ENCODE measurements around the gene RPS29. TPM values are rescaled to one million over a fixed set of nuclear protein-coding genes. Genes with fewer than 3 reads are reported as not detected.
"Not testable (repeated sequence)": the region's sequence is repeated elsewhere in the genome, so short reads cannot be mapped to it uniquely, and the experiment has no call there.

Gene RPS29
- 4,272 TPM for total RNA-seq

DNA sequence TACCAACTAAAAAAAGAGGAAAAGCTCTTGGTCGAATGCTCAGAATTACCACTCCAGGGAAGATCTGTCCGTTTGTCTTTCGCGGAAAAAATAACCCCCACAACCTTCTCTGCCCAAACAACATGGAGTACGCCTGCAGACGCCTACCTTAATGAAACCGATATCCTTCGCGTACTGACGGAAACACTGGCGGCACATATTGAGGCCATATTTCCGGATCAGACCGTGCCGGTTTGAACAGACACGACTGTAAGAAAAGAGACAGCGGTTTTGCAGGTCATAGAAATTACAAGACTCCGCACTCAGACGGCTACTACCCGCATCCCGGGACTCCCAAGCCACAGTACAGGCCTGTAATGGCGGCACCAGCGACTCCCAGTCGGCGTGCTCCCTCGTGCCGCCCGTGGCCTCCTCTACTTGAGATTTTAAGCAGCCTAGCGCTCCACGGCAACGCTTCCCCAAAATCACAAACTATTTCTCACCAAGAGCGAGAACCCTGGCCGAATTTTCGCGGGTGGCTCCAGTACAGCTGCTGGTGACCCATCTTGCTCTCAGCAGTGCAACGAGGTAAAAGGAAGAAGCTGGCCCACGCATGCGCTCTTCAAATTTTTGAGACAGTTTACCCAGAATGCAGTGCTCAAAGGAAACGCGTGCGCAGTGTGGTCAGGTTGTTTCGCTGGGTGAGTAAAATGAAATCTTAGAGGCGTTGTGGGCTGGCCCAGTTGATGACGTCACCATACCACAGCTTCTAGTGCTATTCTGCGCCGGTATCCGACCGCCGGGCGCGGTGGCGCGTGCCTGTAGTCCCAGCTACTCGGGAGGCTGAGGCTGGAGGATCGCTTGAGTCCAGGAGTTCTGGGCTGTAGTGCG lies at the start of gene RPS29:
Gene RPS29, minus strand, starts transcription at position 578 of the 870 bp plus-strand sequence. Its CDS starts 34 bp downstream, at position 544.
- DNase-seq, result peak; percentile 100

DNA sequence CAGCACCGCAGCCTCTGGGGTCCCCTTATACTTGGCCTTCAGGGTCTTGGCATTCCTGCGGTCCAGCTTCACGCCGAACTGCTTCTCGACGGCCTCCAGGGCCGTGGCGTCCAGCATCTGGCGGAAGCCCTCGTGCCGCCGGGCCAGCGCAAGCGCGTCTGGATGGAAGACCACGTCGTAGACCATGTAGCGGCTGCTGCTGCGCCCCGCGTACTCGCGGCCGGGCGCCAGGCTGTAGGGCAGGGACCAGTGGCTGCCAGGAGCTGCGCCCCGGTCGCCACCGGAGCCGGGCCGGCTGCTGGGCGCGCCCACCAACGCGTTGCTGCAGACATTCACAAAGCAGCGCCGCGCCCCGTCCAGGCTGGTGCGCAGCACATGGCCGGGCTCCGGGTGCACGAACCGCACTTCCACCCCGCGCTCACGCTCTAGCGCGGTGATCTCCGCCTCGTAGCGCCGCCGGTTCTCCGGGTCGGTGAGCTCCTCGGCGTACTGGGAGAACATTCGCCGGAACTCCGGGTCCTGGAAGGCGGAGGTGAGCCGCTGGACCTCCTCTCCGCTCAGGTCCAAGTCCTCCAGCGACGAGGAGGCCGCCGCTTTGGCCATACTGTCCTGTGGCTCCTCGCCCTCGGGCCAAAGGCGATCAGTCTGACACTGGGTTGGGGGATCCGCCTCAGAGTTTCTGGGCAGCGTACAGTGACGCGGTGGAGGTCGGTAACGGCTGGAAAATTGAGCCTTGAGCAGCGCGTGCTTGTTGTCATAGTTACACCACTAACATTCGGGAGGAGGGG lies 48.6 kb upstream of the RPS29 start, which contains the start of gene DNAAF2:
Gene DNAAF2, minus strand, starts transcription at position 698 of the 788 bp plus-strand sequence. Its CDS starts 95 bp downstream, at position 603.
- DNase-seq, result peak; percentile 88

- peak; percentile 98 for DNase-seq
These were observed 47.7 kb upstream of the RPS29 start for GRCh38 chr14:49633640-49634546.

- DNase-seq, result no peak
These were observed 38.0 kb upstream of the RPS29 start for GRCh38 chr14:49623941-49624839.

- DNase-seq, result no peak
These were observed 37.2 kb upstream of the RPS29 start for GRCh38 chr14:49623387-49623786.

DNA sequence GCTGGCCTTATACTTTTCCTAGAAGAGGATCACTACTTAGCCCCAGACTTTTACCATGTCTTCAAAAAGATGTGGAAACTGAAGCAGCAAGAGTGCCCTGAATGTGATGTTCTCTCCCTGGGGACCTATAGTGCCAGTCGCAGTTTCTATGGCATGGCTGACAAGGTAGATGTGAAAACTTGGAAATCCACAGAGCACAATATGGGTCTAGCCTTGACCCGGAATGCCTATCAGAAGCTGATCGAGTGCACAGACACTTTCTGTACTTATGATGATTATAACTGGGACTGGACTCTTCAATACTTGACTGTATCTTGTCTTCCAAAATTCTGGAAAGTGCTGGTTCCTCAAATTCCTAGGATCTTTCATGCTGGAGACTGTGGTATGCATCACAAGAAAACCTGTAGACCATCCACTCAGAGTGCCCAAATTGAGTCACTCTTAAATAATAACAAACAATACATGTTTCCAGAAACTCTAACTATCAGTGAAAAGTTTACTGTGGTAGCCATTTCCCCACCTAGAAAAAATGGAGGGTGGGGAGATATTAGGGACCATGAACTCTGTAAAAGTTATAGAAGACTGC lies 35.9 kb upstream of the RPS29 start:
- DNase-seq, result no peak

DNA sequence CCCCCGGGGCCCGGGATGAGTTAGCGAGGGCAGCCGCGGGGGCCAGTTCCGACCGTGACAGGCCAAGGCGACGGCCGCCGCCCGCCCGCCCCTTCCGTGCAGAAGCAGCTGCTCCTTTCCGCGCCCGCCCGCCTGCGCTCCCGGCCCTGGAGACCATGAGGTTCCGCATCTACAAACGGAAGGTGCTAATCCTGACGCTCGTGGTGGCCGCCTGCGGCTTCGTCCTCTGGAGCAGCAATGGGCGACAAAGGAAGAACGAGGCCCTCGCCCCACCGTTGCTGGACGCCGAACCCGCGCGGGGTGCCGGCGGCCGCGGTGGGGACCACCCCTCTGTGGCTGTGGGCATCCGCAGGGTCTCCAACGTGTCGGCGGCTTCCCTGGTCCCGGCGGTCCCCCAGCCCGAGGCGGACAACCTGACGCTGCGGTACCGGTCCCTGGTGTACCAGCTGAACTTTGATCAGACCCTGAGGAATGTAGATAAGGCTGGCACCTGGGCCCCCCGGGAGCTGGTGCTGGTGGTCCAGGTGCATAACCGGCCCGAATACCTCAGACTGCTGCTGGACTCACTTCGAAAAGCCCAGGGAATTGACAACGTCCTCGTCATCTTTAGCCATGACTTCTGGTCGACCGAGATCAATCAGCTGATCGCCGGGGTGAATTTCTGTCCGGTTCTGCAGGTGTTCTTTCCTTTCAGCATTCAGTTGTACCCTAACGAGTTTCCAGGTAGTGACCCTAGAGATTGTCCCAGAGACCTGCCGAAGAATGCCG lies 35.1 kb upstream of the RPS29 start:
- DNase-seq, result peak; percentile 76

DNA sequence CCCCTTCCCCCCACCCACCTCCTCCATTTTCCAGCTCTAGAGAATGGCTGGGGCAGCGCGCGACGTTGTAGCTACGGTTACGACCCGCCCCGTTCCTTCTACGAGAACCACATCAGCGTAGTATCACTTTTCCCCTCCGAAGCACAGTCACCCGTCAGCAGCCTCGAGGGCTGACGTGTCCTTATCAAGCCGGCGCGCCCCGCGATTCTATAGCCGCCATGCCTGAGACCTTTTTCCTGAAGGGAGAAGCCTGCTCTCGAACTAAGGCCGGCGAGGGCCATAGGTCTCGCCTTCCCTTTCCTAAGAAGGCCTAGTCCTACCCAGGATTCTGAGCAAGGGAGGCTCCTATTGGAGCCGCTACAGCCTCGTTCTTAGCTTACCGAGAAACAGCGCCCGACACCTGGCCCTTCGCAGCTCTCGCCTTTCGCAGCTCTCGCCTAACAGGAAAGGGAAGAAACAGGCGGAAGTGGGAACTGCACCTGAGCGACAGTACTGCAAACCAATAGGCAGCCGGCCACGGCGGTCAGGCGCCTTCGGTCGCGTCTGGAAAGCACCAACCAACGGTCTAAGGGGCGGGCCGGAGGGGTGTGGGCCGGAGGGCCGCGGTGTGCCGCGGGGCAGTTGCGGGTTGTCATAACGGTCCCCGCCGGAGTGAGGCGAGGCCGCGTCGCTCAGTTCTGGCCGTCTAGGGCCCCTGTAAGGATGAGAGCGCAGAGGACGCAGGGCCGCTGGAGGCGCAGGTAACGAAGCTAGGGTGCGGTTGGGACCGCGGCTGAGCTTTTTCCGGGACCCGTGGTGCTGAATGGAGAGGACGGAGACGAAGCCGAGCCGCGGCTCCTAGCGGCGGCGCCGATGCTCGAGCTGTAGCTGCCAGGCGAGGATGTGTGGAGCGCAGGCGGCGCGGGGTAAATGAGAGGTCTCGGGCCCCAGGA lies 34.3 kb upstream of the RPS29 start, which contains the start of the genes MGAT2 and RPL36AL:
Gene MGAT2, plus strand, starts transcription at position 618 of the 932 bp plus-strand sequence. CDS start 470 bp downstream, outside the sequence.
Gene RPL36AL, minus strand, starts transcription at position 445 of the 932 bp plus-strand sequence. CDS start 1,522 bp downstream, outside the sequence.
- DNase-seq, result peak; percentile 99

- DNase-seq, result no peak
These were observed 33.5 kb upstream of the RPS29 start for GRCh38 chr14:49619730-49620129.

DNA sequence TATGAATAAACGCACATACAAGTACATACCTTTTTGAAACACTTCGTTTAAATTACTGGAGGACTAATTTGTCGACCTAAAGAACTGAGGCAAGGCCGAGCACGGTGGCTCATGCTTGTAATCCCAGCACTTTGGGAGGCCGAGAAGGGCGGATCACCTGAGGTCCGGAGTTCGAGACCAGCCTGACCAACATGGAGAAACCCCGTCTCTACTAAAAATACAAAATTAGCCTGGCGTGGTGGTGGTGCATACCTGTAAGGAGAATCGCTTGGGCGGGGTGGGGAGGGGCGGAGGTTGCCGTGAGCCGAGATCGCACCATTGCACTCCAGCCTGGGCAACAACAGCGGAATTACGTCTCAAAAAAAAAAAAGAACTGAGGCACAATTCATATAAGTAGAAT lies 33.1 kb upstream of the RPS29 start:
- DNase-seq, result not testable (repeated sequence)

DNA sequence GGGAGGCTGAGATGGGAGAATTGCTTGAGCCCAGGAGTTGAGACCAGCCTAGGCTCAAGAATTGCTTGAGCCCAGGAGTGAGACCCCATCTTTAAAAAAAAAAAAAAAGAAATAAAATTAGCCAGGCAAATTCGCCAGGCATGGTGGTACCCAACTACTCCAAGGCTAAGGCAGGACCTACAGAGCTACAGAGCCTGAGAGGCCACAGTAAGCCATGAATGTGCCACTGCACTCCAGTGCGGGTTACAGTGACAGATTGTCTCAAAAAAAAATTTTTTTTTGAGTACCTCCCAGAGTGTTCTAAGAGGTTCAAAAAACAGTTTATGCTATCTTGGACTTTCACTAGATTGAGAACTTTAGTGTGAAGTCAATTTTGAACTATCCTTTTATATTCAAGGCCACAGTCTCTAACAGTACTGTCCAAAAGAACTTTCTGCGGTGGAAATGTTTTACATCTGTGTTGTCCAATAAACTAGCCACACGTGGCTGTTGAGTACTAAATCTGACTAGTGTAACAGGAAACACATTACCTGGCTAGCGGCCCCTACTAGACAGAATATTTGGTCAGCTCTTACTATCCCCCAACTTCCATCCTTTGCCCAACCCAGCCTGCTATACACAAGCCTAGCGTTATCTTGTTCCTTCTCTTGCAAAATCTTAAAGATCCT lies 31.8 kb upstream of the RPS29 start:
- no peak for DNase-seq

GRCh38 chr14:49615776-49616175 lies 29.6 kb upstream of the RPS29 start:
- DNase-seq, result no peak

DNA sequence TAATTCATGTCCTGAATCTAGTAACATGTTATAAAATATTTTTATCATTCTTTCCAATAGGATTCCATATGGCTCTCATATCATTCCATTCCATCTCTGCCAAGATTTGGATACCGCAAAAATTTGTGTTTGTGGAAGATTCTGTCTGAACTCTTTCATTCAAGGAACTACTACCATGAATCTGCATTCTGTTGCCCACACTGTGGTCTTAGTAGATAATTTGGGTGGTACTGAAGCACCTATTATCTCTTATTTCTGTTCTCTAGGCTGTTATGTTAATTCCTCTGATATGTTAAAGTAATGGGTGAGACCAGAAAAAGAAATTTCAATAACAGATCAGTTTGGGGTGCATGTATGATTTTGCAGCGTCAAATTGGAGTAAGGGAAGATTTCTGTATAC lies 28.0 kb upstream of the RPS29 start:
- DNase-seq, result no peak

- no peak for DNase-seq
These were observed 26.5 kb upstream of the RPS29 start for GRCh38 chr14:49612671-49613070.

DNA sequence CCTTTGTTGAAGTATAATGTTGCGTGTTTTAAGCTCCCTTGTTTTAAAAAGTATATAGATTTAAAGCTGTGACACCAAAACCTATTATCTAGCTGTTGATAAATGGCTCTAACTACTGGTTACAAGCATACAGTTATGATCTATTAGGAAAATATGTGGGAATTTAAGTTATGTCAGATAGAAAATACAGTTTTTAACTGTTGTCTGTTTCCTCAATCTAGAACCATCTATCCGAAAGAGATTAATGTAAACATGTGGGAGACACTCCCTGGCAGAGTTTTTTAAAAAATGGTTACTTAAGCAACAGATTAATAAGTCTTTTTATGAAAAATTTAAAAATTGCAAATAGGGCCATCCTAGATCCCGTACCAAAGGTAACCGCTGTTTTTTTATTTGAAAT lies 26.1 kb upstream of the RPS29 start:
- no peak for DNase-seq

DNA sequence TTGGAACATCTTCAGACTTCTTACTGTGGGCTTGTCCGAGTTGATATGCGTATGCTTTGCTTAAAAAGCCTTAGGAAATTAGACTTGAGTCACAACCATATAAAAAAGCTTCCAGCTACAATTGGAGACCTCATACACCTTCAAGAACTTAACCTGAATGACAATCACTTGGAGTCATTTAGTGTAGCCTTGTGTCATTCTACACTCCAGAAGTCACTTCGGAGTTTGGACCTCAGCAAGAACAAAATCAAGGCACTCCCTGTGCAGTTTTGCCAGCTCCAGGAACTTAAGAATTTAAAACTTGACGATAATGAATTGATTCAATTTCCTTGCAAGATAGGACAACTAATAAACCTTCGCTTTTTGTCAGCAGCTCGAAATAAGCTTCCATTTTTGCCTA lies 21.4 kb upstream of the RPS29 start:
- no peak for DNase-seq

- DNase-seq, result peak; percentile 91
These were observed 12.5 kb upstream of the RPS29 start, which contains the start of gene LRR1 for GRCh38 chr14:49598485-49599300. Gene LRR1, plus strand, starts transcription at chr14:49598940. Its CDS starts 81 bp downstream, at chr14:49599021.

All from tongue (tissue), 2 donors.